Heart right ventricle (tissue), 16 donors: ENCODE measurements around the gene CDO1. TPM values are rescaled to one million over a fixed set of nuclear protein-coding genes. Genes with fewer than 3 reads are reported as not detected.

Source experiments
- ATAC-seq, 8 donors: fragments of 200-7000 bp; cut with Tn5 transposase; one replicate each; pipeline ENCODE4 v1.9.1; 2020; ENCODE audit warnings: mild to moderate bottlenecking in 8 of 8, moderate library complexity in 8 of 8, moderate number of reproducible peaks in 1 of 8
- DNase-seq, 2 donors: peaks; one replicate each; pipeline ENCODE4 v3.0.0-alpha.2; 2020
- H3K27ac ChIP-seq, 10 donors: fragments of 200-600 bp; sonication (generic) in 2 of 10; one replicate each; pipeline versions ENCODE4 v1.5.0 to v1.8.0; 2020 to 2022; ENCODE audit warnings: mild to moderate bottlenecking in 3 of 10
- H3K27me3 ChIP-seq, 7 donors: fragments of 200-600 bp; one replicate each; pipeline ENCODE4 v1.8.0; 2021 to 2022; ENCODE audit warnings: mild to moderate bottlenecking in 2 of 7
- H3K36me3 ChIP-seq, 9 donors: fragments of 200-600 bp; sonication (generic) in 1 of 9; one replicate each; pipeline versions ENCODE4 v1.5.0 to v1.8.0; 2020 to 2022; ENCODE audit warnings: mild to moderate bottlenecking in 2 of 9
- H3K4me1 ChIP-seq, 9 donors: fragments of 200-600 bp; sonication (generic) in 1 of 9; one replicate each; pipeline versions ENCODE4 v1.5.0 to v1.8.0; 2020 to 2022; ENCODE audit warnings: mild to moderate bottlenecking in 4 of 9
- H3K4me3 ChIP-seq, 10 donors: fragments of 200-600 bp; sonication (generic) in 2 of 10; one replicate each; pipeline versions ENCODE4 v1.5.0 to v1.8.0; 2020 to 2022; ENCODE audit warnings: mild to moderate bottlenecking in 7 of 10, moderate library complexity in 2 of 10
- H3K9me3 ChIP-seq, 11 donors: fragments of 200-600 bp in 10 of 11; sonication (generic) in 2 of 11; one replicate each; pipeline versions ENCODE4 v1.5.0 to v1.8.0; 2013 to 2022; ENCODE audit warnings: mild to moderate bottlenecking in 2 of 11, control low read depth in 1 of 11, moderate library complexity in 1 of 11
- WGBS, 2 donors: extraction: QIAGEN DNeasy Blood & Tissue Kit; methylation state at CpG; one replicate each; pipeline ENCODE4 v1.1.7; 2013; ENCODE audit warnings: inconsistent platforms in 1 of 2; 5-methylcytosine and 5-hydroxymethylcytosine counted together
- intact Hi-C, 10 donors: fragments of 100-400 bp; cut with DNase I; formaldehyde crosslinking; loops; one replicate each; pipeline versions ENCODE4 v1.11.1 to v1.14.2; 2022
- polyA plus RNA-seq, 2 donors: library from polyadenylated mRNA; stranded (reverse); fragments of 200-250 nt; gene quantifications; one replicate each; pipeline ENCODE4 v1.2.3, GENCODE V29; 2013
- total RNA-seq, 10 donors: library from RNA; stranded (reverse); fragmentation: NEBNext Ultra II Directional in 3 of 10; extraction: Animal tissue kit (Norgen Biotek cat#: 25700) in 3 of 10; gene quantifications; one replicate each; pipeline versions ENCODE4 v1.2.1 to v1.2.4, GENCODE V29; 2021 to 2023
- TF ChIP-seq, protein P1 (sequence below), 9 donors: fragments of 200-600 bp; sonication (generic) in 2 of 9; IDR thresholded peaks; one replicate each; pipeline versions ENCODE4 v1.5.0 to v1.8.0; 2021 to 2022; ENCODE audit warnings: antibody characterized with exemption in 9 of 9, mild to moderate bottlenecking in 5 of 9, moderate library complexity in 1 of 9
- donor health status: Arrhythmogenic right ventricular cardiomyopathy.
- donor health status: ischemic (EF 13 %, LVEDD 7.1; RV severe dilation, severe dysfunction).
- donor health status: healthy with polysubstance abuse.
- donor health status: DM: no; HTN: yes; CAD: no.
- donor health status: DM: no; HTN: no; CAD: no.
- donor health status: ischemic (EF 25% LVEDD 6.9; RV normal size, moderate dysfunction).
- donor health status: ischemic (EF 25% LVEDD 5.7; RV mildly dilated, moderate dysfunction).
- donor health status: healthy.
- donor health status: DM: yes; HTN: yes; CAD: no.
- donor health status: Ischemic cardiomyopathy.
- donor health status: ischemic (EF 35%, LVEDD 5.7; RV mildly dilated, moderate dysfunction).
- donor health status: nonischemic (EF 11% LVEDD 7.7; RV severe dilation, severe dysfunction).
- donor health status: DM: yes; HTN: yes; CAD: no.
- donor health status: PGD.
- donor health status: ischemic (EF 29% LVEDD 5.4; RV normal size, mild dysfunction).
- donor health status: nonischemic (EF 23%, LVEDD 6.1; RV moderate dilation, normal function).

Gene CDO1
- total and polyA plus RNA-seq, 12 donors = 2.3 to 14.8 (median 5.0) TPM

DNA sequence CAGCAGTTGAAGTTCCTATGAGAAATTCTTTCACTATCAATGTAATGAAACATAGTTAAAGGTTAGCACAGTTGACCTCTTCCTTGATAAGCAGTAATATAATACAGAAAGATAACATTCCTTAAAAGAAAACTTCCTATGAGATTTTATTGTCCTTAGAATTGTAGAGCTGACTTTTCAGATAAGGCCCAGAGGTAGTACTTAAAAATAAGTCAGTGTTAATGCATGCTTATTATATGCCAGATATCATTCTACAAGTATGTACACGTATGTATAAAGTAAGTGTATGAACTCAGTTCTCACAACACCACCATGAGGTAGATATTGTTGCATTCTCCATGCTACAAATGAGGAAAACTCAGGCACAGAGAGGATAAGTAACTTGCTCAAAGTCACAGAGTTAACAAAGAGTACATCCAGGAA lies 40.6 kb upstream of the CDO1 start:
- intact Hi-C loops = no loop called here
- no peaks in the 10 kb centered on the region for H3K36me3 ChIP-seq
- DNase-seq = no peak
- H3K4me3 ChIP-seq = no peak overlapping the region
- TF ChIP-seq, protein P1, sequence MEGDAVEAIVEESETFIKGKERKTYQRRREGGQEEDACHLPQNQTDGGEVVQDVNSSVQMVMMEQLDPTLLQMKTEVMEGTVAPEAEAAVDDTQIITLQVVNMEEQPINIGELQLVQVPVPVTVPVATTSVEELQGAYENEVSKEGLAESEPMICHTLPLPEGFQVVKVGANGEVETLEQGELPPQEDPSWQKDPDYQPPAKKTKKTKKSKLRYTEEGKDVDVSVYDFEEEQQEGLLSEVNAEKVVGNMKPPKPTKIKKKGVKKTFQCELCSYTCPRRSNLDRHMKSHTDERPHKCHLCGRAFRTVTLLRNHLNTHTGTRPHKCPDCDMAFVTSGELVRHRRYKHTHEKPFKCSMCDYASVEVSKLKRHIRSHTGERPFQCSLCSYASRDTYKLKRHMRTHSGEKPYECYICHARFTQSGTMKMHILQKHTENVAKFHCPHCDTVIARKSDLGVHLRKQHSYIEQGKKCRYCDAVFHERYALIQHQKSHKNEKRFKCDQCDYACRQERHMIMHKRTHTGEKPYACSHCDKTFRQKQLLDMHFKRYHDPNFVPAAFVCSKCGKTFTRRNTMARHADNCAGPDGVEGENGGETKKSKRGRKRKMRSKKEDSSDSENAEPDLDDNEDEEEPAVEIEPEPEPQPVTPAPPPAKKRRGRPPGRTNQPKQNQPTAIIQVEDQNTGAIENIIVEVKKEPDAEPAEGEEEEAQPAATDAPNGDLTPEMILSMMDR (IDR thresholded peaks at IDR 0.05) = no peak
- ATAC-seq = no peak
- H3K9me3 ChIP-seq = peaks cover 0 to 12% (median 0%) of the 10 kb centered on the region in 11 donors
- WGBS, 2 donors = 37 to 58% methylated on average over 1 of the region's 1 CpG
- no peaks in the 10 kb centered on the region for H3K27me3 ChIP-seq
- peak overlapping the region in 1 of 10 donors; percentile 4 for H3K27ac ChIP-seq
- peaks cover 0 to 50% (median 38%) of the 10 kb centered on the region in 9 donors for H3K4me1 ChIP-seq

DNA sequence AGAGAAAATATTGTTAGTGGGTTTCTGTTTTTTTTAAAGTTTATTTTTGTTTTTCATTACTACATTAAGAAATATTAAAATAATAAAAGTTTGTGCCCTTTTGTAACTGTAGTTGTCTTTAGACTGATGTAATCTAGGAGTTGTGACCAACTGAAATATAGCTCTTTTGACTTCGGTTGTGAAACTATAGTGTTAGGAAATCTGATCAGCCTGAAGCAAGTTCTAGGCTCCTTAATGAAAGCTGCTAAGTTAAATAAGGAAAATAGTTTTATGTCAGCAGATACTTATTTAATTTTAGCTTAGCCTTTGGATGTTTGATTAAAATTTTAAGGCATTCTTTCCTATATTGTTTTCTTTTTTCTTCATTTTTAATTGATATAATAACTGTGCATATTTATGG lies 39.5 kb upstream of the CDO1 start:
- Histone ChIP-seq H3K4me1 (peaks cover 0 to 59% (median 49%) of the 10 kb centered on the region in 9 donors), H3K27ac (no peak overlapping the region), H3K27me3 (no peaks in the 10 kb centered on the region), H3K4me3 (no peak overlapping the region), H3K36me3 (no peaks in the 10 kb centered on the region), H3K9me3 (peaks cover 0 to 12% (median 0%) of the 10 kb centered on the region in 11 donors)
- DNase-seq (no peak), ATAC-seq (no peak)
- intact Hi-C loops = no loop called here
- TF ChIP-seq, protein P1 (IDR thresholded peaks at IDR 0.05) = no peak
- 69 to 72% methylated on average over 1 of the region's 1 CpG for WGBS, 2 donors

DNA sequence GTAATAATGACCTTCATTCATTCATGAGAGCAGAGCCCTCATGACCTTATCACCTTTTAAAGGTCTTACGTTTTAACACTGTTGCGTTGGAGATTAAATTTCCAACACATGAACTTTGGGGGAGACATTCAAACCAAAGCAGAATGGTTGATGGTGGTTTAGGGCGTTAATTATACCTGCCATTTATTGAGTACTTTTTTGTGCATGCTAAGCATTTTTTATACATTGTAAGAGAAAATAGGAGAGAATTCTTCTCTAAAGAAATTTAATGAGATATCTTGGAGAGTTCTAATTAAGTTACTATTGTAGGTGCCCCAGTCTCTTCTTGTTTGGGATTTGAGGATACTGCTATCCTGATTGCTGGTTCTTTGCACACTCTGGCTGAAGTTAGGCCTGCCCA lies 37.7 kb upstream of the CDO1 start:
- Histone ChIP-seq H3K27me3 (no peaks in the 10 kb centered on the region), H3K9me3 (peaks cover 0 to 12% (median 0%) of the 10 kb centered on the region in 11 donors), H3K27ac (no peak overlapping the region), H3K36me3 (no peaks in the 10 kb centered on the region), H3K4me1 (peaks cover 0 to 66% (median 56%) of the 10 kb centered on the region in 9 donors), H3K4me3 (no peak overlapping the region)
- ATAC-seq (no peak), DNase-seq (no peak)
- WGBS, 2 donors = 93 to 96% methylated on average over 3 of the region's 3 CpGs
- intact Hi-C loops = no loop called here
- TF ChIP-seq, protein P1 (IDR thresholded peaks at IDR 0.05) = no peak

DNA sequence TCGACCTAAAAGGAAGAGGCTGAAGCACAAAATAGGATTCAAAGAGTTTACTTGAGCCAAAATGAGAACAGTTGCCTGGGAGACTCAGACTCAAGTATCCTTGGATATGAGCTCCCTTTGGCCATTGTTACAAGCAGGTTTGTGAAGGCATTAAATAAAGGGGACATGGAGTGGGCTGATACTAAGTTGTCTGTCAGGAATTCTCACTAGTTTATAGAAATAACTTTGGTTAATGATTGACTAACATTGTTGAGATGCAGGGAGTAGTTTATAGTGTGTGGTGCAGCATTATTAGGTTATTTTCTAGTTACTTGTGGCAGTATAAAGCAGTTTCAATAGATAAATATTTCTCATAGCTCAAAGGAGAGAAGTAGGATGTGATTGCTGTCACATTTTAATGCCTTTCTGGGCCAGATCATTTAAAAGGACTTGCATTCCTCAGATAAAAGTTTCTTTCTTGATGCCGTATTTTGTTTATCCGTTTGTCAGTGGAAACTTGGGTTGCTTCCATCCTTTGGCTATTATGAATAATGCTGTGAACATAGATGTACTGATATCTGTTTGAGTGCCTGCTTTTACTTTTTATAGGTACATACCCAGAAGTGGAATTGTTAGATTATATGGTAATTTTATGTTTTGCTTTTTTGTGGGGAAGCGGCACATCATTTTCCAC lies 34.4 kb upstream of the CDO1 start:
- WGBS, 2 donors = 35 to 43% methylated on average over 4 of the region's 4 CpGs
- DNase-seq (no peak), ATAC-seq (peak in 4 of 8 donors; percentile 45 to 61 (median 51))
- Histone ChIP-seq H3K9me3 (peaks cover 0 to 12% (median 0%) of the 10 kb centered on the region in 11 donors), H3K4me1 (peaks cover 0 to 64% (median 30%) of the 10 kb centered on the region in 9 donors), H3K4me3 (peak overlapping the region in 1 of 10 donors; percentile 15), H3K27ac (peak overlapping the region in 6 of 10 donors; percentile 12 to 71 (median 38)), H3K27me3 (no peaks in the 10 kb centered on the region), H3K36me3 (no peaks in the 10 kb centered on the region)
- TF ChIP-seq, protein P1 (IDR thresholded peaks at IDR 0.05) = no peak
- intact Hi-C loops = no loop called here
